SK-N-MC (cell line): Measurements from ENCODE around the gene SLC9A9.
A peak's percentile ranks its signal among the peaks of the same experiment; 100 is the strongest.

ENCODE experiments used
- EZH2 ChIP-seq: fragments of 200-600 bp; sonication (generic); IDR thresholded peaks from one replicate; pipeline ENCODE4 v1.6.1; 2017; ENCODE audit warnings: antibody characterized with exemption
- POLR2AphosphoS5 ChIP-seq: IDR thresholded peaks from 2 replicates; pipeline ENCODE4 v1.6.1; 2012; ENCODE audit warnings: mild to moderate bottlenecking, low read depth, low read length, borderline replicate concordance

GRCh38 chr3:143657391-143657790 is 190.9 kb downstream of the SLC9A9 start:
- TF ChIP-seq EZH2 (no peak), POLR2AphosphoS5 (peak; percentile 44; the same call in 1 of the 2 replicates)
